WTC11 (cell line): ENCODE data around the gene MYBPH. TPM values are rescaled to one million over a fixed set of nuclear protein-coding genes. Genes with fewer than 3 reads are reported as not detected.

Experiments
- ATAC-seq: fragments of 200-7000 bp; cut with Tn5 transposase; 2 replicates; pipeline ENCODE4 v1.10.0; 2021; ENCODE audit warnings: mild to moderate bottlenecking, moderate library complexity
- CTCF ChIA-PET: fragments of 300-600 bp; sonication (Branson Sonifier 250); formaldehyde crosslinking; loops from one replicate; lab custom pipeline; 2021; ENCODE audit warnings: antibody characterized with exemption; lab: Charles Lee
- POLR2A ChIA-PET: fragments of 350-600 bp; sonication (Branson Sonifier 250); formaldehyde crosslinking; loops from one replicate; lab custom pipeline; 2021; ENCODE audit warnings: antibody characterized with exemption; lab: Charles Lee
- DNase-seq: peaks from one replicate; pipeline ENCODE4 v3.0.0; 2021; ENCODE audit warnings: low spot score
- H3K27ac Mint-ChIP-seq: 2 replicates; pipeline ENCODE4 v1.8.0; 2021; ENCODE audit warnings: mixed read lengths
- H3K27me3 Mint-ChIP-seq: 2 replicates; pipeline ENCODE4 v1.8.0; 2021; ENCODE audit warnings: low read depth, mild to moderate bottlenecking, moderate library complexity, mixed read lengths
- H3K36me3 Mint-ChIP-seq: 2 replicates; pipeline ENCODE4 v1.8.0; 2021; ENCODE audit warnings: mixed read lengths
- H3K4me1 Mint-ChIP-seq: 2 replicates; pipeline ENCODE4 v1.8.0; 2022; ENCODE audit warnings: mixed read lengths
- H3K4me3 Mint-ChIP-seq: 2 replicates; pipeline ENCODE4 v1.8.0; 2021; ENCODE audit warnings: mild to moderate bottlenecking, moderate library complexity, mixed read lengths
- H3K9me3 Mint-ChIP-seq: 2 replicates; pipeline ENCODE4 v1.8.0; 2021; ENCODE audit warnings: mixed read lengths
- ELF4 ChIP-seq: sonication (generic); formaldehyde crosslinking; IDR thresholded peaks from 2 replicates; pipeline ENCODE4 v1.8.1; 2022; ENCODE audit warnings: low read depth, mild to moderate bottlenecking, moderate library complexity, missing genetic modification reagents
- ETV6 ChIP-seq: sonication (generic); formaldehyde crosslinking; IDR thresholded peaks from 2 replicates; pipeline ENCODE4 v1.8.1; 2022; ENCODE audit warnings: mild to moderate bottlenecking, missing genetic modification reagents
- FOXK1 ChIP-seq: sonication (generic); formaldehyde crosslinking; IDR thresholded peaks from 2 replicates; pipeline ENCODE4 v1.8.0; 2022; ENCODE audit warnings: mild to moderate bottlenecking, moderate library complexity, missing genetic modification reagents
- FOXP1 ChIP-seq: sonication (generic); formaldehyde crosslinking; IDR thresholded peaks from 2 replicates; pipeline ENCODE4 v1.8.0; 2022; ENCODE audit warnings: missing genetic modification reagents, mild to moderate bottlenecking, moderate library complexity, borderline replicate concordance
- HMGA2 ChIP-seq: fragments of 250-450 bp; sonication (Bioruptor Pico); IDR thresholded peaks from 2 replicates; pipeline ENCODE4 v1.4.0; 2021; ENCODE audit warnings: mild to moderate bottlenecking, moderate library complexity
- NFE2L1 ChIP-seq: sonication (generic); formaldehyde crosslinking; IDR thresholded peaks from 2 replicates; pipeline ENCODE4 v1.8.1; 2023; ENCODE audit warnings: missing genetic modification reagents
- NFYB ChIP-seq: sonication (generic); formaldehyde crosslinking; conservative IDR thresholded peaks from 2 replicates; pipeline ENCODE4 v1.8.0; 2022; ENCODE audit warnings: low read depth, missing genetic modification reagents
- NR1H2 ChIP-seq: sonication (generic); formaldehyde crosslinking; IDR thresholded peaks from 2 replicates; pipeline ENCODE4 v1.9.0; 2021; ENCODE audit warnings: mild to moderate bottlenecking, moderate library complexity, missing genetic modification reagents
- NR2C2 ChIP-seq: sonication (generic); formaldehyde crosslinking; IDR thresholded peaks from 2 replicates; pipeline ENCODE4 v1.8.0; 2022; ENCODE audit warnings: mild to moderate bottlenecking, missing genetic modification reagents
- OVOL2 ChIP-seq: fragments of 250-450 bp; sonication (Bioruptor Pico); IDR thresholded peaks from 2 replicates; pipeline ENCODE4 v1.9.0; 2021; ENCODE audit warnings: mild to moderate bottlenecking, borderline replicate concordance
- SMAD3 ChIP-seq: sonication (generic); formaldehyde crosslinking; IDR thresholded peaks from 2 replicates; pipeline ENCODE4 v1.8.0; 2022; ENCODE audit warnings: missing genetic modification reagents, mild to moderate bottlenecking, borderline replicate concordance
- TCF7 ChIP-seq: sonication (generic); formaldehyde crosslinking; IDR thresholded peaks from 2 replicates; pipeline ENCODE4 v1.8.0; 2022; ENCODE audit warnings: mild to moderate bottlenecking, low read depth, missing genetic modification reagents, moderate library complexity
- TEAD4 ChIP-seq: sonication (generic); formaldehyde crosslinking; IDR thresholded peaks from 2 replicates; pipeline ENCODE4 v1.8.0; 2022; ENCODE audit warnings: mild to moderate bottlenecking, missing genetic modification reagents
- ZBTB43 ChIP-seq: sonication (generic); formaldehyde crosslinking; IDR thresholded peaks from 2 replicates; pipeline ENCODE4 v1.8.1; 2023; ENCODE audit warnings: mild to moderate bottlenecking, missing genetic modification reagents
- ZNF138 ChIP-seq: sonication (generic); formaldehyde crosslinking; conservative IDR thresholded peaks from 2 replicates; pipeline ENCODE4 v1.8.1; 2022; ENCODE audit warnings: mild to moderate bottlenecking, moderate library complexity, missing genetic modification reagents
- ZNF232 ChIP-seq: sonication (generic); formaldehyde crosslinking; IDR thresholded peaks from 2 replicates; pipeline ENCODE4 v1.8.0; 2022; ENCODE audit warnings: mild to moderate bottlenecking, missing genetic modification reagents
- ZNF512 ChIP-seq: sonication (generic); formaldehyde crosslinking; IDR thresholded peaks from 2 replicates; pipeline ENCODE4 v1.8.1; 2022; ENCODE audit warnings: missing genetic modification reagents, borderline replicate concordance
- ZSCAN18 ChIP-seq: fragments of 250-450 bp; sonication (Bioruptor Pico); IDR thresholded peaks from 2 replicates; pipeline ENCODE4 v2.1.2; 2022; ENCODE audit warnings: mild to moderate bottlenecking, moderate library complexity
- total RNA-seq: library from RNA; stranded (reverse); gene quantifications from 3 replicates; pipeline ENCODE4 v1.2.3, GENCODE V29; 2021
- TF ChIP-seq, protein P1 (sequence below): sonication (generic); formaldehyde crosslinking; conservative IDR thresholded peaks from 2 replicates; pipeline ENCODE4 v1.8.1; 2022; ENCODE audit warnings: mild to moderate bottlenecking, missing genetic modification reagents
- TF ChIP-seq, protein P2 (sequence below): fragments of 250-450 bp; sonication (Bioruptor Pico); IDR thresholded peaks from 2 replicates; pipeline ENCODE4 v1.9.0; 2021; ENCODE audit warnings: mild to moderate bottlenecking, borderline replicate concordance
- TF ChIP-seq, protein P3 (sequence below): sonication (generic); formaldehyde crosslinking; IDR thresholded peaks from 2 replicates; pipeline ENCODE4 v1.8.1; 2022; ENCODE audit warnings: low read depth, missing genetic modification reagents, borderline replicate concordance
- TF ChIP-seq, protein P4 (sequence below): sonication (generic); formaldehyde crosslinking; IDR thresholded peaks from 2 replicates; pipeline ENCODE4 v1.8.0; 2022; ENCODE audit warnings: mild to moderate bottlenecking, missing genetic modification reagents
- TF ChIP-seq, protein P5 (sequence below): sonication (generic); formaldehyde crosslinking; IDR thresholded peaks from 2 replicates; pipeline ENCODE4 v1.8.0; 2022; ENCODE audit warnings: mild to moderate bottlenecking, missing genetic modification reagents

MYBPH gene
- total RNA-seq, 1 experiment from 2014 or later = not detected

DNA sequence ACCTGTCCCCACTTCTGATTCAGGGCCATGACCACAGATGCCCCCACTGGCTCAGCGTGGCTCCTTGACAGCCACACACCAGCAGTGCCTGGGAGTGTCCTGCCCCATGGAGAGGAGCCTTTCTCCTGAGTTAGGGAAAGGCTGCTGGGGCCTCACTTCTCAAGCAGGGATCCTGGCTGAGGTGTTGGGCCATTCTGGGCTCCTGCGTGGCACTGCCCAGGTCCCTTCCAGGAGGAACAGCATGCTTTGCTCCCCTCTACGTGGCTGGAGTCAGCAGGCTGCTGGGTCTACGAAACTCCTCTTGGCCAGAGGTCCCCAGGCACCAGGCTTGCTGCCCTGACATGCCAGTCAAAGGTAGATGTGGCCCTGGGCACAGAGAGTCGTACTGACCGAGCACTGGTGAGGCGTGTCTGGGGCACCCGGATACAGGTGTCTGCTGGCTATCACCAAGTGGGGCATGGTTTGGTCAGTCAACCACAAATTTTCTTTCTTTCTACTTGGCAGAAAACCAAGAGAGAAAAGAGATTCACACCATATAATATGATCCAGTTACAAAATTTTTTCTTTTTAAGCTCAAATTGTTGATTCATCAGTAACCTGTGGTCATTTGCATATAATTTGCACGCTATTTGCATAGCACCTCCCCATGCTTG, 44.0 kb downstream of the MYBPH start:
- CTCF ChIA-PET = interaction anchor here (0.6 to 11.1 kb wide), 8 partner anchors 8 to 136 kb away, joined by 3 to 184 read pairs (median 14); no protein-coding TSS in a partner anchor
- no peaks in the 10 kb centered on the region for H3K9me3 Mint-ChIP-seq
- H3K4me3 Mint-ChIP-seq = no peak overlapping the region
- peaks cover 27% of the 10 kb centered on the region for H3K4me1 Mint-ChIP-seq
- POLR2A ChIA-PET = no interaction called here
- TF ChIP-seq TCF7 (CRISPR knock-in tag) (no peak), HMGA2 (CRISPR knock-in tag) (no peak), ETV6 (CRISPR knock-in tag) (no peak), NFE2L1 (CRISPR knock-in tag) (no peak), OVOL2 (no peak), NR1H2 (no peak), NFYB (no peak), ZSCAN18 (CRISPR knock-in tag) (no peak), FOXP1 (CRISPR knock-in tag) (no peak), SMAD3 (CRISPR knock-in tag) (no peak), ZNF512 (no peak)
- TF ChIP-seq, protein P1, sequence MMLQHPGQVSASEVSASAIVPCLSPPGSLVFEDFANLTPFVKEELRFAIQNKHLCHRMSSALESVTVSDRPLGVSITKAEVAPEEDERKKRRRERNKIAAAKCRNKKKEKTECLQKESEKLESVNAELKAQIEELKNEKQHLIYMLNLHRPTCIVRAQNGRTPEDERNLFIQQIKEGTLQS (CRISPR knock-in tag) = no peak
- TF ChIP-seq, protein P2, sequence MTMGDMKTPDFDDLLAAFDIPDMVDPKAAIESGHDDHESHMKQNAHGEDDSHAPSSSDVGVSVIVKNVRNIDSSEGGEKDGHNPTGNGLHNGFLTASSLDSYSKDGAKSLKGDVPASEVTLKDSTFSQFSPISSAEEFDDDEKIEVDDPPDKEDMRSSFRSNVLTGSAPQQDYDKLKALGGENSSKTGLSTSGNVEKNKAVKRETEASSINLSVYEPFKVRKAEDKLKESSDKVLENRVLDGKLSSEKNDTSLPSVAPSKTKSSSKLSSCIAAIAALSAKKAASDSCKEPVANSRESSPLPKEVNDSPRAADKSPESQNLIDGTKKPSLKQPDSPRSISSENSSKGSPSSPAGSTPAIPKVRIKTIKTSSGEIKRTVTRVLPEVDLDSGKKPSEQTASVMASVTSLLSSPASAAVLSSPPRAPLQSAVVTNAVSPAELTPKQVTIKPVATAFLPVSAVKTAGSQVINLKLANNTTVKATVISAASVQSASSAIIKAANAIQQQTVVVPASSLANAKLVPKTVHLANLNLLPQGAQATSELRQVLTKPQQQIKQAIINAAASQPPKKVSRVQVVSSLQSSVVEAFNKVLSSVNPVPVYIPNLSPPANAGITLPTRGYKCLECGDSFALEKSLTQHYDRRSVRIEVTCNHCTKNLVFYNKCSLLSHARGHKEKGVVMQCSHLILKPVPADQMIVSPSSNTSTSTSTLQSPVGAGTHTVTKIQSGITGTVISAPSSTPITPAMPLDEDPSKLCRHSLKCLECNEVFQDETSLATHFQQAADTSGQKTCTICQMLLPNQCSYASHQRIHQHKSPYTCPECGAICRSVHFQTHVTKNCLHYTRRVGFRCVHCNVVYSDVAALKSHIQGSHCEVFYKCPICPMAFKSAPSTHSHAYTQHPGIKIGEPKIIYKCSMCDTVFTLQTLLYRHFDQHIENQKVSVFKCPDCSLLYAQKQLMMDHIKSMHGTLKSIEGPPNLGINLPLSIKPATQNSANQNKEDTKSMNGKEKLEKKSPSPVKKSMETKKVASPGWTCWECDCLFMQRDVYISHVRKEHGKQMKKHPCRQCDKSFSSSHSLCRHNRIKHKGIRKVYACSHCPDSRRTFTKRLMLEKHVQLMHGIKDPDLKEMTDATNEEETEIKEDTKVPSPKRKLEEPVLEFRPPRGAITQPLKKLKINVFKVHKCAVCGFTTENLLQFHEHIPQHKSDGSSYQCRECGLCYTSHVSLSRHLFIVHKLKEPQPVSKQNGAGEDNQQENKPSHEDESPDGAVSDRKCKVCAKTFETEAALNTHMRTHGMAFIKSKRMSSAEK (CRISPR knock-in tag) = no peak
- TF ChIP-seq, protein P3, sequence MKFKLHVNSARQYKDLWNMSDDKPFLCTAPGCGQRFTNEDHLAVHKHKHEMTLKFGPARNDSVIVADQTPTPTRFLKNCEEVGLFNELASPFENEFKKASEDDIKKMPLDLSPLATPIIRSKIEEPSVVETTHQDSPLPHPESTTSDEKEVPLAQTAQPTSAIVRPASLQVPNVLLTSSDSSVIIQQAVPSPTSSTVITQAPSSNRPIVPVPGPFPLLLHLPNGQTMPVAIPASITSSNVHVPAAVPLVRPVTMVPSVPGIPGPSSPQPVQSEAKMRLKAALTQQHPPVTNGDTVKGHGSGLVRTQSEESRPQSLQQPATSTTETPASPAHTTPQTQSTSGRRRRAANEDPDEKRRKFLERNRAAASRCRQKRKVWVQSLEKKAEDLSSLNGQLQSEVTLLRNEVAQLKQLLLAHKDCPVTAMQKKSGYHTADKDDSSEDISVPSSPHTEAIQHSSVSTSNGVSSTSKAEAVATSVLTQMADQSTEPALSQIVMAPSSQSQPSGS (CRISPR knock-in tag) = no peak
- DNase-seq = no peak
- no peak for ATAC-seq
- no peaks in the 10 kb centered on the region for H3K36me3 Mint-ChIP-seq
- no peak overlapping the region for H3K27ac Mint-ChIP-seq
- peaks cover 30% of the 10 kb centered on the region for H3K27me3 Mint-ChIP-seq

DNA sequence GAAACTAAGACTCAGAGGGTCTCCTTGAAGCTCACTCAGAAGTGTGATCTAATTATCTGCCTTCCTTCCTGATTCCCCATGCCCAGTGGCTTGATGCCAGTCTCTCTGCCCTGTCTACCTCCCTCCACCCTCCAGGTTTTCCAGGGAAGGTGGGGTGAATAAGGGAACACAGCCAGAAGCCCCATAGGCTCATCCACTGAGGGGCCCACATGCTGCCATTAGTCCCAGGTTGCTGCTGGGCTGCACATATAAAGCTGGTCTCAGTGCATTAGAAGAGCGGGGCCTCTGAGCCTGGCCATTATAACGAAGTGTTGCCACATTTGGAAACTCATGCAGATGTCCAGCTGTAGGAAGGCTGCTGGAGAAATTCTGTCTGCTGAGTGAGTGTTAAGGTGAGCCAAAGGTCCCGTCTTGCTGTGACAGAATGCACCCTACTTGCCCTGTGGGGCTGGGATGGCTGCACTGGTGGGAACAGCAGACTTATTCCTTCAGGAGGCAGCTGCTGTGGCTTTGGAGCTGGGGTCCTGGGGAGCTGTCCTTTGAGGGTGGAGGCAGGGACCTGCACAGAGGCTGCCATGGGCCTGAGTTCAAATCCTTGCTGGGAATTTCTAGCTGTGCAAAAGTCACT, 45.2 kb downstream of the MYBPH start:
- Mint-ChIP-seq H3K4me3 (no peak overlapping the region), H3K27me3 (peaks cover 37% of the 10 kb centered on the region), H3K36me3 (no peaks in the 10 kb centered on the region), H3K27ac (no peak overlapping the region), H3K4me1 (peaks cover 38% of the 10 kb centered on the region), H3K9me3 (no peaks in the 10 kb centered on the region)
- CTCF ChIA-PET = interaction anchor here (1.0 to 11.1 kb wide), 7 partner anchors 12 to 213 kb away, joined by 3 to 190 read pairs (median 128); no protein-coding TSS in a partner anchor
- POLR2A ChIA-PET = no interaction called here
- TF ChIP-seq ELF4 (CRISPR knock-in tag) (no peak), TEAD4 (CRISPR knock-in tag) (no peak), ZNF232 (CRISPR knock-in tag) (no peak), NR2C2 (CRISPR knock-in tag) (no peak), FOXK1 (CRISPR knock-in tag) (no peak), ZBTB43 (CRISPR knock-in tag) (no peak), ZNF138 (no peak)
- TF ChIP-seq, protein P4, sequence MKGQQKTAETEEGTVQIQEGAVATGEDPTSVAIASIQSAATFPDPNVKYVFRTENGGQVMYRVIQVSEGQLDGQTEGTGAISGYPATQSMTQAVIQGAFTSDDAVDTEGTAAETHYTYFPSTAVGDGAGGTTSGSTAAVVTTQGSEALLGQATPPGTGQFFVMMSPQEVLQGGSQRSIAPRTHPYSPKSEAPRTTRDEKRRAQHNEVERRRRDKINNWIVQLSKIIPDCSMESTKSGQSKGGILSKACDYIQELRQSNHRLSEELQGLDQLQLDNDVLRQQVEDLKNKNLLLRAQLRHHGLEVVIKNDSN (CRISPR knock-in tag) = no peak
- TF ChIP-seq, protein P5, sequence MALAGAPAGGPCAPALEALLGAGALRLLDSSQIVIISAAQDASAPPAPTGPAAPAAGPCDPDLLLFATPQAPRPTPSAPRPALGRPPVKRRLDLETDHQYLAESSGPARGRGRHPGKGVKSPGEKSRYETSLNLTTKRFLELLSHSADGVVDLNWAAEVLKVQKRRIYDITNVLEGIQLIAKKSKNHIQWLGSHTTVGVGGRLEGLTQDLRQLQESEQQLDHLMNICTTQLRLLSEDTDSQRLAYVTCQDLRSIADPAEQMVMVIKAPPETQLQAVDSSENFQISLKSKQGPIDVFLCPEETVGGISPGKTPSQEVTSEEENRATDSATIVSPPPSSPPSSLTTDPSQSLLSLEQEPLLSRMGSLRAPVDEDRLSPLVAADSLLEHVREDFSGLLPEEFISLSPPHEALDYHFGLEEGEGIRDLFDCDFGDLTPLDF = no peak
- DNase-seq (no peak), ATAC-seq (no peak)
